Suprapubic skin (tissue), 3 donors: ENCODE measurements around the gene APC2.

Experiments
- EP300 ChIP-seq: sonication (generic); formaldehyde crosslinking; IDR thresholded peaks from one replicate; pipeline ENCODE4 v1.6.1; 2017; ENCODE audit warnings: antibody characterized with exemption
- TF ChIP-seq, protein P1 (sequence below), 2 donors: fragments of 200-600 bp in 1 of 2; fragments of 450-650 bp in 1 of 2; sonication (generic) in 1 of 2; IDR thresholded peaks; one replicate each; pipeline ENCODE4 v1.5.1; 2016 to 2019; ENCODE audit warnings: antibody characterized with exemption in 2 of 2, mild to moderate bottlenecking in 1 of 2, moderate library complexity in 1 of 2

DNA sequence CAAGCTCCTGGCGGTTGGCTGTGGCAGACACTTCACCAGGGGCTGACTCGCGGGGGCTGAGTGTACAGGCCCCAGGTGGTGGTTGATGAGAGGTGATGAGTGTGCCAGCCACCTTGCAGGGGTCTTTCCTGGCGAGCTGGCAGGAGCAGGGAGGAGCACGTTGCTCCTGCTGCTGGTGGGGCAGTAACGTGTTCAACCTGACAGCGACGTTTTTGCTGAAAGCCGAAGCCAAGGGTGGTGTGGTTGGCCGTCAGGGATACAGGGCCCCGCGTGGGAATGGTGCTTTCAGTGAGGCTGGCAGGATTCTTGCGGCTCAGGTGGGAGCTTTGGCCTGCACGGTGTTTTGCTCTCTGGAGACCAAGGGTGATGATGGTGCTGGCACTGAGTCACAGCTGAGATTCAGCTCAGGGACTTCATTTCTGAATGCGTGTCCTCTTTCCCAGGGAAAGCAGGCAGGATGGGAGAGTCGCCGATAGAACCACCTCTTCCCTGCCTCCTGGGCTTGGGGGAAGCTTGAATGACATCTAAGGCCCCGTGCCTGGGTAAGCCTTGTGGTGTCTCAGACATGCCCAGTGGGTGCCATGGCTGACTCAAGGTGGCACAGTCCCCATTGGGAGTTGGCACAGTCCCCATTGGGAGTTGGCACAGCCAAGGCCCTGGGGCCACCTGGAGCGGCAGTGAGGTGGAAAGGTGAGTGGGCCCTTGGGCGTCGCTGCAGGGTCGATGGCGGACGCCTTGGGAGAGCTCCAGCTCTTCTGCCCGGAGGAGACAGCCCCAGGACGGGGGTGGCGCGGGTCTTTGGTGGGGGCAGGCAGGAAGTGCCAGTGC, 33.7 kb upstream of the APC2 start:
- TF ChIP-seq, protein P1, sequence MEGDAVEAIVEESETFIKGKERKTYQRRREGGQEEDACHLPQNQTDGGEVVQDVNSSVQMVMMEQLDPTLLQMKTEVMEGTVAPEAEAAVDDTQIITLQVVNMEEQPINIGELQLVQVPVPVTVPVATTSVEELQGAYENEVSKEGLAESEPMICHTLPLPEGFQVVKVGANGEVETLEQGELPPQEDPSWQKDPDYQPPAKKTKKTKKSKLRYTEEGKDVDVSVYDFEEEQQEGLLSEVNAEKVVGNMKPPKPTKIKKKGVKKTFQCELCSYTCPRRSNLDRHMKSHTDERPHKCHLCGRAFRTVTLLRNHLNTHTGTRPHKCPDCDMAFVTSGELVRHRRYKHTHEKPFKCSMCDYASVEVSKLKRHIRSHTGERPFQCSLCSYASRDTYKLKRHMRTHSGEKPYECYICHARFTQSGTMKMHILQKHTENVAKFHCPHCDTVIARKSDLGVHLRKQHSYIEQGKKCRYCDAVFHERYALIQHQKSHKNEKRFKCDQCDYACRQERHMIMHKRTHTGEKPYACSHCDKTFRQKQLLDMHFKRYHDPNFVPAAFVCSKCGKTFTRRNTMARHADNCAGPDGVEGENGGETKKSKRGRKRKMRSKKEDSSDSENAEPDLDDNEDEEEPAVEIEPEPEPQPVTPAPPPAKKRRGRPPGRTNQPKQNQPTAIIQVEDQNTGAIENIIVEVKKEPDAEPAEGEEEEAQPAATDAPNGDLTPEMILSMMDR (IDR thresholded peaks at IDR 0.05): no peak
- no peak for TF ChIP-seq EP300
